Measurements from ENCODE around the gene DGKB. TPM values are rescaled to one million over a fixed set of nuclear protein-coding genes. Genes with fewer than 3 reads are reported as not detected.

The DGKB gene
- total RNA-seq, 1 donor from 2014 or later = 5.5 TPM

DNA sequence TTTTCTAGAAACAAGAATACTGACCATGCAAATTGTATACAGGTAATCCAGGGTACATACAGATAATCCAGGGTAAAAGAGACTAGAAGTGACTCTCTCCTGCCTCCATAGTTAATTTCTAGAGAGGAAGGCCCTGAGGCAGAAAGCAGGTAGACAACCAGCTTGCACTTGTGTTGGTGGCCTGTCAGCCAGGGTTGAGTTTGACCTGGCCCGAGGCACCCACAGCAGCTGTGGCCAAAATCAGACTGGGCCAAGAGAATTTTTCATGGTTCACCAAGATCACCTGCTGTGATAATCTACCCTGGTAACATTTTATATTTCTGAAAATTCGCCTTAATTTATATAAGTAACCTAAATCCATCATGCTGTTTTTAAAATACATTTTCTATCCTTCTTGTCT is 526.6 kb downstream of the DGKB start:
- no peak overlapping the region for H3K27ac ChIP-seq
- Mint-ChIP-seq H3K4me1 (peaks cover 29% of the 10 kb centered on the region), H3K4me3 (no peak overlapping the region), H3K27me3 (ENCODE audit: insufficient read depth, low read depth) (no peaks in the 10 kb centered on the region), H3K36me3 (no peaks in the 10 kb centered on the region), H3K27ac (peak overlapping the region; percentile 90), H3K9me3 (peaks cover 3% of the 10 kb centered on the region)
- no peak overlapping the region for H3K4me2 ChIP-seq
- H3K36me3 ChIP-seq = no peaks in the 10 kb centered on the region
- no peak overlapping the region for H3K9ac ChIP-seq
- H3K9me3 ChIP-seq (ENCODE audit: low read depth) = no peaks in the 10 kb centered on the region
- TF ChIP-seq, protein P1, sequence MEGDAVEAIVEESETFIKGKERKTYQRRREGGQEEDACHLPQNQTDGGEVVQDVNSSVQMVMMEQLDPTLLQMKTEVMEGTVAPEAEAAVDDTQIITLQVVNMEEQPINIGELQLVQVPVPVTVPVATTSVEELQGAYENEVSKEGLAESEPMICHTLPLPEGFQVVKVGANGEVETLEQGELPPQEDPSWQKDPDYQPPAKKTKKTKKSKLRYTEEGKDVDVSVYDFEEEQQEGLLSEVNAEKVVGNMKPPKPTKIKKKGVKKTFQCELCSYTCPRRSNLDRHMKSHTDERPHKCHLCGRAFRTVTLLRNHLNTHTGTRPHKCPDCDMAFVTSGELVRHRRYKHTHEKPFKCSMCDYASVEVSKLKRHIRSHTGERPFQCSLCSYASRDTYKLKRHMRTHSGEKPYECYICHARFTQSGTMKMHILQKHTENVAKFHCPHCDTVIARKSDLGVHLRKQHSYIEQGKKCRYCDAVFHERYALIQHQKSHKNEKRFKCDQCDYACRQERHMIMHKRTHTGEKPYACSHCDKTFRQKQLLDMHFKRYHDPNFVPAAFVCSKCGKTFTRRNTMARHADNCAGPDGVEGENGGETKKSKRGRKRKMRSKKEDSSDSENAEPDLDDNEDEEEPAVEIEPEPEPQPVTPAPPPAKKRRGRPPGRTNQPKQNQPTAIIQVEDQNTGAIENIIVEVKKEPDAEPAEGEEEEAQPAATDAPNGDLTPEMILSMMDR (IDR thresholded peaks at IDR 0.05) = no peak
- TF ChIP-seq EZH2 (IDR thresholded peaks at IDR 0.05) (no peak), EZH2phosphoT487 (IDR thresholded peaks at IDR 0.05) (no peak)
- H4K20me1 ChIP-seq (ENCODE audit: low read depth) = no peaks in the 10 kb centered on the region
- no peak overlapping the region for H3K4me3 ChIP-seq
- H3F3A ChIP-seq (ENCODE audit: low read depth) = no peaks in the 10 kb centered on the region
- no peaks in the 10 kb centered on the region for H3K27me3 ChIP-seq
- peaks cover 16% of the 10 kb centered on the region for H3K4me1 ChIP-seq
- no peaks in the 10 kb centered on the region for H3K79me2 ChIP-seq (ENCODE audit: low read depth)
- no peak overlapping the region for H2AFZ ChIP-seq (replicated peaks)
- no peak for DNase-seq (ENCODE audit: low spot score)

DNA sequence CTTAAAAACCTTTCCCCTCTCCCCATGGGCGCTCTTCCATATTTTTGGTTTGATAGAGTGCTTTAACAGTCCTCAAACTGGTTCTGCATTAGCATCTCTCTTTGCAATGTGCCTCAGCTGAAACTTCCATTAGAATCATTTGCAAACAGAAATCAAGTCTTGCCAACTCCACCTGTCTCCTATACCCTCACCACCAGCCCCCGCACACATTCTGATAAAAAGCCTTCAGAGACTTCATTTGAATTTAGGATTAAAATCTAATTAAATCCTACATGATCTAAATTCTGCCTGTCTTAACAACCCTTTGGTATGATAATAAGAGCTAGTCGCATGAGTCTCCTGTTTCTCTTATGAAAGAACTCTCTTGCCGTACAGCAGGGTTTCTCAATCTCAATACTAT is 528.2 kb downstream of the DGKB start:
- no peak overlapping the region for H3K27ac Mint-ChIP-seq
- no peak overlapping the region for H3K4me3 Mint-ChIP-seq

DNA sequence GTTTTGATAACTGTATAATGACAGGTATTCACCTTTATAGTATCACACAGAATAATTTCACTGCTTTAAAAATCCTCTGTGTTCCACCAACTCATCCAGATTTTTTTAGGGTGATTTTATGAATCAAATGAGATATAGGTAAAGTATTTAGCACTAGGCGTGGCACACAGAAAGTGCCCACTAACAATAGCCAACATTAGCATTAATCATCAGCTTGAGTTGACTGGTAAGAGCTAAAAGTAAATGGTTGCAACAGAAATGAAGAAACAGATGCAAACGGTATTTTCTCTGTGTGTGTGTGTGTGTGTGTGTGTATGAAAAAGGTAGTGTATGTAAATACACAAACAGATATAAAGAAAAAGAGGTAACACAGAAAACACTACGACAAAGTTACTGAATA is 534.3 kb downstream of the DGKB start:
- Mint-ChIP-seq H3K4me1 (no peaks in the 10 kb centered on the region), H3K27ac (no peak overlapping the region), H3K27me3 (ENCODE audit: insufficient read depth, low read depth) (no peaks in the 10 kb centered on the region), H3K9me3 (peaks cover 16% of the 10 kb centered on the region), H3K4me3 (no peak overlapping the region), H3K36me3 (no peaks in the 10 kb centered on the region)
- Histone ChIP-seq H3K4me1 (no peaks in the 10 kb centered on the region), H3K36me3 (no peaks in the 10 kb centered on the region), H3K4me3 (no peak overlapping the region), H3K79me2 (ENCODE audit: low read depth) (no peaks in the 10 kb centered on the region), H3K4me2 (no peak overlapping the region), H4K20me1 (ENCODE audit: low read depth) (no peaks in the 10 kb centered on the region), H2AFZ (replicated peaks) (no peak overlapping the region), H3K27ac (no peak overlapping the region), H3K9me3 (ENCODE audit: low read depth) (no peaks in the 10 kb centered on the region), H3K9ac (no peak overlapping the region), H3K27me3 (no peaks in the 10 kb centered on the region), H3F3A (ENCODE audit: low read depth) (no peaks in the 10 kb centered on the region)
- TF ChIP-seq EZH2 (IDR thresholded peaks at IDR 0.05) = no peak
- TF ChIP-seq EZH2phosphoT487 (IDR thresholded peaks at IDR 0.05) = no peak
- TF ChIP-seq, protein P1 (IDR thresholded peaks at IDR 0.05) = no peak
- DNase-seq (ENCODE audit: low spot score) = no peak

More for the DNA sequence above, 528.2 kb downstream of the DGKB start:
- no peak overlapping the region for H3K4me3 ChIP-seq
- DNase-seq (ENCODE audit: low spot score) = no peak
- H3K79me2 ChIP-seq (ENCODE audit: low read depth) = no peaks in the 10 kb centered on the region
- H3K4me1 Mint-ChIP-seq = peaks cover 29% of the 10 kb centered on the region
- H2AFZ ChIP-seq (replicated peaks) = no peak overlapping the region
- H3F3A ChIP-seq (ENCODE audit: low read depth) = no peaks in the 10 kb centered on the region
- no peaks in the 10 kb centered on the region for H3K9me3 ChIP-seq (ENCODE audit: low read depth)
- TF ChIP-seq EZH2phosphoT487 (IDR thresholded peaks at IDR 0.05) (no peak), EZH2 (IDR thresholded peaks at IDR 0.05) (no peak)
- TF ChIP-seq, protein P1 (IDR thresholded peaks at IDR 0.05) = no peak
- peaks cover 16% of the 10 kb centered on the region for H3K4me1 ChIP-seq
- H3K27ac ChIP-seq = no peak overlapping the region
- H3K36me3 Mint-ChIP-seq = no peaks in the 10 kb centered on the region
- no peaks in the 10 kb centered on the region for H3K27me3 ChIP-seq
- no peak overlapping the region for H3K9ac ChIP-seq
- H3K36me3 ChIP-seq = no peaks in the 10 kb centered on the region
- no peaks in the 10 kb centered on the region for H4K20me1 ChIP-seq (ENCODE audit: low read depth)
- H3K27me3 Mint-ChIP-seq (ENCODE audit: insufficient read depth, low read depth) = no peaks in the 10 kb centered on the region
- H3K9me3 Mint-ChIP-seq = peaks cover 2% of the 10 kb centered on the region
- H3K4me2 ChIP-seq = no peak overlapping the region
